Measurements from ENCODE around the gene KRTAP13-3. TPM values are rescaled to one million over a fixed set of nuclear protein-coding genes. Genes with fewer than 3 reads are reported as not detected.

The KRTAP13-3 gene
- total RNA-seq, 4 donors from 2014 or later = not detected

DNA sequence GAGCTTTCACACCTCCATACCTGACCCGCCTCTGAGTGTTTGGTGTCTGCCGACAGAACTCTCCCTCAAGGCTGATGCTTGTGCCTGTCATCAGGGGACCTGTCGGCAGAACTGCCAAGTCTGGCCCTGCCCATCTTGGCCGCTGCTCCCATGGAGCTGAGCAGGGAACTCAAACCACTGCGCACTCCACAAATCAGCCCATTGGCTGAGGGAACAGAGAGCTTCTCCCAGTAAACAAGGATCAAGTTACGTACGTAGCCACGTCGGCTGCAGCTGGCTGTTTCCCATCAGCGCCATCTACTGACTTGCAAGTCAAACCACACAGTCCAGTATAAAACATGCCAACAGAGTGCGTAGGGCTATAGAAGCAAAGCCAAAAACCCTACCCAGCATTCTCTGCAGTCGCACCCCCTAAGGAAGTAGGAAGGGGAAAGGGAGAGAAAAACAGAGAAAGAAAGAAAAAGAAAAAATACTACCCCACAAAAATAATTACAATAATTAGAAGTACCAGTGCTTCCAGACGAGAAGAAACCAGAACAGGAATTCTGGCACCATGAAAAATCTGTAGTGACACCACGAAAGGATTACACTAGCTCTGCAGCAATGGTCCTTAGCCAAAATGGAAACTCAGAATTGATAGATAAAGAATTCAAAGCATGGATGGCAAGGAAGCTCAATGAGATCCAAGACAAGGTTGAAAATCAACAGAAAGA, 16.8 kb downstream of the KRTAP13-3 start:
- 33% methylated on average over 11 of the region's 14 CpGs for WGBS
- TF ChIP-seq EP300 (IDR thresholded peaks at IDR 0.05) (no peak), POLR2AphosphoS5 (IDR thresholded peaks at IDR 0.05) (no peak), POLR2A (IDR thresholded peaks at IDR 0.05; ENCODE audit: low read depth) (no peak)
- TF ChIP-seq, protein P1, sequence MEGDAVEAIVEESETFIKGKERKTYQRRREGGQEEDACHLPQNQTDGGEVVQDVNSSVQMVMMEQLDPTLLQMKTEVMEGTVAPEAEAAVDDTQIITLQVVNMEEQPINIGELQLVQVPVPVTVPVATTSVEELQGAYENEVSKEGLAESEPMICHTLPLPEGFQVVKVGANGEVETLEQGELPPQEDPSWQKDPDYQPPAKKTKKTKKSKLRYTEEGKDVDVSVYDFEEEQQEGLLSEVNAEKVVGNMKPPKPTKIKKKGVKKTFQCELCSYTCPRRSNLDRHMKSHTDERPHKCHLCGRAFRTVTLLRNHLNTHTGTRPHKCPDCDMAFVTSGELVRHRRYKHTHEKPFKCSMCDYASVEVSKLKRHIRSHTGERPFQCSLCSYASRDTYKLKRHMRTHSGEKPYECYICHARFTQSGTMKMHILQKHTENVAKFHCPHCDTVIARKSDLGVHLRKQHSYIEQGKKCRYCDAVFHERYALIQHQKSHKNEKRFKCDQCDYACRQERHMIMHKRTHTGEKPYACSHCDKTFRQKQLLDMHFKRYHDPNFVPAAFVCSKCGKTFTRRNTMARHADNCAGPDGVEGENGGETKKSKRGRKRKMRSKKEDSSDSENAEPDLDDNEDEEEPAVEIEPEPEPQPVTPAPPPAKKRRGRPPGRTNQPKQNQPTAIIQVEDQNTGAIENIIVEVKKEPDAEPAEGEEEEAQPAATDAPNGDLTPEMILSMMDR (IDR thresholded peaks at IDR 0.05) = no peak
- no peaks in the 10 kb centered on the region for H3K27me3 ChIP-seq
- intact Hi-C loops (cut with DNase I) = no loop called here
- H3K4me1 ChIP-seq = no peaks in the 10 kb centered on the region
- H3K36me3 ChIP-seq = no peaks in the 10 kb centered on the region
- no peak overlapping the region for H3K27ac ChIP-seq (replicated peaks in 1 of 4)
- peaks cover 0 to 17% (median 4%) of the 10 kb centered on the region in 4 donors for H3K9me3 ChIP-seq
- no peak overlapping the region for H3K4me3 ChIP-seq
- DNase-seq (ENCODE audit: extremely low spot score) = no peak

GRCh38 chr21:30395731-30396130, 30.0 kb downstream of the KRTAP13-3 start, which contains the start of gene KRTAP13-1:
Gene KRTAP13-1, plus strand, starts transcription at chr21:30396031. Its CDS starts 56 bp downstream, at chr21:30396087.
- H3K27me3 ChIP-seq = peaks cover 0 to 3% (median 0%) of the 10 kb centered on the region in 4 donors
- intact Hi-C loops (cut with DNase I) = no loop called here
- no peak within 1 kb of the TSS for H3K4me3 ChIP-seq
- no peaks in the 10 kb centered on the region for H3K4me1 ChIP-seq
- no peaks in the 10 kb centered on the region for H3K36me3 ChIP-seq
- no peak within 1 kb of the TSS for H3K27ac ChIP-seq (replicated peaks in 1 of 4)
- TF ChIP-seq POLR2A (IDR thresholded peaks at IDR 0.05; ENCODE audit: low read depth) = no peak
- no peak for TF ChIP-seq EP300 (IDR thresholded peaks at IDR 0.05)
- TF ChIP-seq, protein P1 (IDR thresholded peaks at IDR 0.05) = no peak
- TF ChIP-seq POLR2AphosphoS5 (IDR thresholded peaks at IDR 0.05) = no peak
- no peak for DNase-seq (ENCODE audit: extremely low spot score)
- peaks cover 0 to 4% (median 0%) of the 10 kb centered on the region in 4 donors for H3K9me3 ChIP-seq
- 43% methylated on average over 4 of the region's 4 CpGs for WGBS

DNA sequence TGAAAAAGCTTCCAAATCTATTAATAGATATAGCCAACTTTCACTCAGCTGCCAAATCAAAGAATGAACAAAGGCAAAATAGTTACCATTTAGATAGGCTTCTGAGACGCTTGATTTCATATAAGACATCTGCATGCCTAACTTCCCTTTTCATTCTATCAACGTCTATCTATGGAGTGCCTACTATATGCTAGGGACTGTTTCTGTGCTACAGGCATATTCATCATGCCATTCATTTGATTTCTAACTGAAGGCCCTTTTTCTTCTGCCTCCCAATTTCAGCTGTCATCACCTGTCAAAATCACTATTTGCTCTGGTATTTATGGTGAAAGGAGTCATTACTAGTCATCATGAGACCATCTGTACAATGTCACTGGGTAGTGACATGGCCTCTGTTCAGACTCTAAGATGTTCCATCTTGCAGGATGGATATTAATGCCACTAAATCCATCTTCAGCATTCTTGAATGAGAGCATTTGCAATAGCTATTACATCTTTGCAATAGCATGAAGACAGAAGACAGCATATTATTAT, 34.2 kb downstream of the KRTAP13-3 start:
- intact Hi-C loops (cut with DNase I) = no loop called here
- H3K4me3 ChIP-seq = no peak overlapping the region
- H3K27ac ChIP-seq (replicated peaks in 1 of 4) = no peak overlapping the region
- peaks cover 0 to 8% (median 0%) of the 10 kb centered on the region in 4 donors for H3K9me3 ChIP-seq
- no peak for TF ChIP-seq POLR2AphosphoS5 (IDR thresholded peaks at IDR 0.05)
- TF ChIP-seq, protein P1 (IDR thresholded peaks at IDR 0.05) = no peak
- TF ChIP-seq EP300 (IDR thresholded peaks at IDR 0.05) = no peak
- no peak for TF ChIP-seq POLR2A (IDR thresholded peaks at IDR 0.05; ENCODE audit: low read depth)
- no peaks in the 10 kb centered on the region for H3K4me1 ChIP-seq
- 63% methylated on average over 2 of the region's 2 CpGs for WGBS
- H3K27me3 ChIP-seq = peaks cover 0 to 3% (median 0%) of the 10 kb centered on the region in 4 donors
- no peak for DNase-seq (ENCODE audit: extremely low spot score)
- no peaks in the 10 kb centered on the region for H3K36me3 ChIP-seq

DNA sequence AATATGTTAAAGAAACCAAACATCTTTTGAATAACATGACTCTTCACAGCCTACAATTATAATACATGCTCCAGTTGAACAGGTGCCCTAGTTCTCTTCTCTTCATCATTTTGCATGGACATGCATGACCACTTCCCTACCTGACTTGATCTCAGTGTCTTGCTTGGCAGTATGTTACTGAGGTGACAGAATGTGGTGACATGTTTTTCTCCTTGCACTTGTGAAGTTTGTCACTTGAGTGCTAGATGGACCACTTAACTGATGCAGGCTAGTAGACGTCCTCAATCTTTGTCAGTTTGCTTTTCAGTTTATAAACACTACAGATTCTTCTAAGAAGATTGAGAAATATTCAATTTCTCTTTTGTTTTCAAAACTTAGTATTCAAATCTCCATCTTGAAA, 43.5 kb downstream of the KRTAP13-3 start:
- Histone ChIP-seq H3K36me3 (no peaks in the 10 kb centered on the region), H3K4me3 (no peak overlapping the region), H3K4me1 (no peaks in the 10 kb centered on the region), H3K27ac (replicated peaks in 1 of 4) (no peak overlapping the region), H3K9me3 (no peaks in the 10 kb centered on the region), H3K27me3 (no peaks in the 10 kb centered on the region)
- intact Hi-C loops (cut with DNase I) = no loop called here
- DNase-seq (ENCODE audit: extremely low spot score) = no peak
- WGBS = 40% methylated on average over 1 of the region's 1 CpG
- TF ChIP-seq EP300 (IDR thresholded peaks at IDR 0.05) = no peak
- TF ChIP-seq POLR2AphosphoS5 (IDR thresholded peaks at IDR 0.05) = no peak
- no peak for TF ChIP-seq POLR2A (IDR thresholded peaks at IDR 0.05; ENCODE audit: low read depth)
- TF ChIP-seq, protein P1 (IDR thresholded peaks at IDR 0.05) = no peak

Other genes starting within 250 kb of the KRTAP13-3 start
- gene CLDN8, start 209.8 kb downstream of the KRTAP13-3 start, total RNA-seq = not detected
- gene KRTAP24-1, start 143.0 kb downstream of the KRTAP13-3 start, total RNA-seq = not detected
- gene KRTAP25-1, start 136.4 kb downstream of the KRTAP13-3 start, total RNA-seq = not detected
- gene KRTAP26-1, start 105.6 kb downstream of the KRTAP13-3 start, total RNA-seq = not detected
- gene KRTAP27-1, start 88.2 kb downstream of the KRTAP13-3 start, total RNA-seq = not detected
- not detected for gene KRTAP23-1, start 77.3 kb downstream of the KRTAP13-3 start, total RNA-seq
- gene KRTAP13-2, start 53.7 kb downstream of the KRTAP13-3 start, total RNA-seq = not detected
- gene KRTAP13-1, start 29.9 kb downstream of the KRTAP13-3 start, total RNA-seq = not detected
- not detected for gene KRTAP13-4, start 4.3 kb upstream of the KRTAP13-3 start, total RNA-seq
- not detected for gene KRTAP15-1, start 14.3 kb upstream of the KRTAP13-3 start, total RNA-seq
- not detected for gene KRTAP19-1, start 54.4 kb upstream of the KRTAP13-3 start, total RNA-seq
- not detected for gene KRTAP19-2, start 61.5 kb upstream of the KRTAP13-3 start, total RNA-seq
- gene KRTAP19-3, start 66.1 kb upstream of the KRTAP13-3 start, total RNA-seq = not detected
- gene KRTAP19-4, start 71.2 kb upstream of the KRTAP13-3 start, total RNA-seq = not detected
- not detected for gene KRTAP19-5, start 76.2 kb upstream of the KRTAP13-3 start, total RNA-seq
- not detected for gene KRTAP19-6, start 115.9 kb upstream of the KRTAP13-3 start, total RNA-seq
- gene KRTAP19-7, start 135.4 kb upstream of the KRTAP13-3 start, total RNA-seq = not detected
- gene KRTAP22-2, start 164.5 kb upstream of the KRTAP13-3 start, total RNA-seq = not detected
- gene KRTAP6-3, start 166.5 kb upstream of the KRTAP13-3 start, total RNA-seq = not detected
- not detected for gene KRTAP6-2, start 173.0 kb upstream of the KRTAP13-3 start, total RNA-seq
- gene KRTAP22-1, start 175.2 kb upstream of the KRTAP13-3 start, total RNA-seq = not detected
- not detected for gene KRTAP6-1, start 188.0 kb upstream of the KRTAP13-3 start, total RNA-seq
- gene KRTAP20-1, start 190.5 kb upstream of the KRTAP13-3 start, total RNA-seq = not detected
- gene KRTAP20-4, start 194.7 kb upstream of the KRTAP13-3 start, total RNA-seq = not detected
- not detected for gene KRTAP20-2, start 209.3 kb upstream of the KRTAP13-3 start, total RNA-seq
- gene KRTAP20-3, start 216.9 kb upstream of the KRTAP13-3 start, total RNA-seq = not detected

Data from esophagus muscularis mucosa (tissue), 4 donors.